GM18505 (cell line): ENCODE results near the gene MYO7A.

ENCODE experiments used
- ATAC-seq: cut with Tn5 transposase; IDR thresholded peaks from one replicate; pipeline ENCODE4 v1.9.1; 2021; ENCODE audit not compliant: unreplicated experiment
- POLR2A ChIP-seq: IDR thresholded peaks from 4 replicates; pipeline ENCODE4 v1.6.1; 2011; ENCODE audit warnings: borderline replicate concordance; ENCODE audit not compliant: insufficient read depth, insufficient read length; ENCODE audit errors: extremely low read depth

Gene MYO7A

DNA sequence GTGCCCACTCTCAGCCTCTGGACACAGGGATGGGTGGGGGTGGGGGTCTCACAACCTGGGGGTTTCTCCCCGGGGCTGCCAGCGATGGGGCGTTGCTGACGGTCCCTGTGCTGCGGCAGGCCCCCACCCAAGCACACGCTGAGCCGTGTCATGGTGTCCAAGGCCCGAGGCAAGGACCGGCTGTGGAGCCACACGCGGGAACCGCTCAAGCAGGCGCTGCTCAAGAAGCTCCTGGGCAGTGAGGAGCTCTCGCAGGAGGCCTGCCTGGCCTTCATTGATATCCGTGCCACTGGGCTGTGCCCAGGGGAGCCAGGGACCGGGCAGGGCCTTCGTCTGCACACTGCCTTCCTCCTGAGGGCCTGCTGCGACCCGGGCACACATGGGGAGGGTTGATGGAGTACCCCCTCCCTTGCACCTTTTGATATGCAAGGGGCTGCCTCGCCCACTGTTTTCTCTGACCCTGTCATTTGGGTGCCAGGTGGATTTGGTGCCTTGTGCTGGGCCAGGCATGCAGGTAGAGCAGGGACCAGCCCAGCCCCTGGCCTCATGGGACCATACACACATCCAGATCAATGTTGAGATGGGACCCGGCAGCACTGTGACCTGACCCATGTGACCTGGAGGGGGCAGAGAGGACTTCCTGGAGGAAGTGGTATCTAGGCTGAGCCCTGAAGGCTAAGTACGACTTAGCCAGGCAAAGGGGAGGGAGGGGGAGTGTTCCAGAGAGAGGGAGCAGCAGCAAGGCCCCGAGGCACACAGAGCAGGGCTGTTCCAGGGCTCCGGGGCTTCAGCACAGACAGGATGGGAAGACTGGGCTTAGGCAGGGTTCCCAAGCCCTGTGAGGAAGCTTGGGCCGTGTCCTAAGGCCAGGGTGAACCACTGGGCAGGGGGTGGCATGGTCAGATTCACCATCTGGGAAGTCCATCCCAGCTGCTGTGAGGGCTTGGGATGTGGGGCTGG is 75.2 kb downstream of the MYO7A start:
- no peak for TF ChIP-seq POLR2A
- no peak for ATAC-seq

DNA sequence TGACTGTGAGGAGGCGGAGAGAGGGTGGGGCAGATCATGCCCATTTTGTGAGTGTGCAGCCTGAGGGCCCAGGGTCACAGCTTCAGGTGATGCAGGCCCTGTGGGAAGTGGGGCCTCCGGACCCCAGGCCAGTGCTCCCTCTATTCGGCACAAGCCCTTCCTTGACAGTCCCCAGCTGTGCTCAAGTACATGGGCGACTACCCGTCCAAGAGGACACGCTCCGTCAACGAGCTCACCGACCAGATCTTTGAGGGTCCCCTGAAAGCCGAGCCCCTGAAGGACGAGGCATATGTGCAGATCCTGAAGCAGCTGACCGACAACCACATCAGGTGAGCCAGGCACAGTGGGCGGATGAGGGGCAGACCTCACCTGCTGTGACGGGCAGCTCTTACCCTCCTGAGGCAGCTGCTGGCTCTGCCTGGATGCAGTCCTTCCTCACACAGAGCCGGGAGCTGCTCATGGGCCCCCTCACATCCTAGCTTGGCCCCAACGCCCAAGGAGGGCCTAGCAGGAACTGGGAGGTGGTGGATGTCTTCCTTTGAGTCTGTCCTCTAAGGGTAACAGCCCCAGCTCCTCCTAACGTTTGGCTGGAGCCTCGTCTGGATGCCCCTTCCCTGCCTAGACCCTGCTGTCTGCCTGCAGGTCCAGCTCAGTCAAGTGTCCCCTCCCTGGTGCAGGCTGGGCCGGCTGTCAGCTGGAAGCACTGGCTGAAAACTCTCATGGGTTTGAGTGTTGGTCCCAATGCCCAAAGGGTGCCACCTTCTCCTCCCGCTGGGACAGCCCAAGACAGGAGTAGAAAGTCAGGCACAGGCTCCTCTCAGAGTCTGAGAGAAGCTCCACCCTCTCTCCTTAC is 76.1 kb downstream of the MYO7A start:
- ATAC-seq: no peak
- TF ChIP-seq POLR2A: no peak

DNA sequence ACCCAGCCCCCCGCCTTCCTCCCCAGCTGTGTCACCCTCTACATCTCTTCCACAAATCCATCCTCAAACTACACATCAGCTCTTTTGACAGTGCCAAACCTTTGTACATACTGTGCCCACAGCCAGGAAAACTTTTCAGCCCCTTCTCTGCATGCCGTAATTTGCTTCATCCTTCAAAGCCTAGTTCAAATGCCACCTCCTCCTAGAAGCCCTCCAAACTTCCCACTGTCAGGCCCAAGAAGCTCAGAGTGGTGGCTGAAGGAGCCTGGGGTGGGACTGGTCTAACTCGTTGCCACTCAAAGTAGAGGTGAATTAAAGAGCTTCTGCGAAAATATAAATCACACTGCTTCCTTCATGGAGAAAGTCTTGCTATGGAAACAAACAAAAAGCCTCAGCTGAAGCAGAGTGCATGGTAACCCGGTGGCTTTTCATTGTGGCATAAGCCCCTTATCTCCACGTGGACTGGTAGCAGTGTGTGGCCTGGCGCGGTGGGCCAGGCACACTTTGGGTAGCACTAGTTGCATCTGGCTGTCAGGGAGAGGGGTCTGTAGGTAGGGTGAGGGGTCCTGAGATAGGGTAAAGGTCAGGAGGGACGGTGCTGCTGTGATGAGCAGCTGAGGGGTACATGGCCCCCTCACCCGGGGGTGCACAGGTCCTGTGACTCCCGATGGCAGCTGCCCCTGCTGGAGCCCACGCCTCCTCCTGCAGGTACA is 76.9 kb downstream of the MYO7A start:
- TF ChIP-seq POLR2A: no peak
- no peak for ATAC-seq

DNA sequence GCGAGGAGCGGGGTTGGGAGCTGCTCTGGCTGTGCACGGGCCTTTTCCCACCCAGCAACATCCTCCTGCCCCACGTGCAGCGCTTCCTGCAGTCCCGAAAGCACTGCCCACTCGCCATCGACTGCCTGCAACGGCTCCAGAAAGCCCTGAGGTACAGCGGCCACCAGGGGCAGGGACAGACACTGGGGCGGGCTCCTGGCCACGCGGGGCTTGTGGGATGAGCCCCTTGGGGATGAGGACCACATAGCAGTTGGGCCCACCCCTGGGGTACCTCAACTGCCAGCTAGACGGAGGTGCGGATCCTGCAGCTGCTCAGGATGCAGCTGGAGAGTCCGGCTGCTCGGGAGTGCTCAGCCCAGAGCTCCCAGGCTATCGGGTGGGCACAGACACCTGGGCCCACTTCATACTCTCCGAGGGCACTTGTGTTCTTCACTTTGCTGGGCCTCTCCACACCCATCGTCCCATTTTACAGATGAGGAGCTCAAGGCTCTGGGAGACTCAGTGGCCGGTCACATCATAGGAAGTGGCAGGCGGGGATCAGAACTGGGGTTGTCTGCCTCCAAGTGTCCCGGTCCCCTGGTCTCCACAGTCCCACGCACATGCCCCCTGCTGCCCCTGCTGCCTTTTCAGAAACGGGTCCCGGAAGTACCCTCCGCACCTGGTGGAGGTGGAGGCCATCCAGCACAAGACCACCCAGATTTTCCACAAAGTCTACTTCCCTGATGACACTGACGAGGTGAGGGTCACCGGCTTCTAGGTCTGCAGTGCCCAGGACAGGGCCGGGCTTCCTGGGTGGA is 77.6 kb downstream of the MYO7A start:
- ATAC-seq: no peak
- TF ChIP-seq POLR2A: no peak

DNA sequence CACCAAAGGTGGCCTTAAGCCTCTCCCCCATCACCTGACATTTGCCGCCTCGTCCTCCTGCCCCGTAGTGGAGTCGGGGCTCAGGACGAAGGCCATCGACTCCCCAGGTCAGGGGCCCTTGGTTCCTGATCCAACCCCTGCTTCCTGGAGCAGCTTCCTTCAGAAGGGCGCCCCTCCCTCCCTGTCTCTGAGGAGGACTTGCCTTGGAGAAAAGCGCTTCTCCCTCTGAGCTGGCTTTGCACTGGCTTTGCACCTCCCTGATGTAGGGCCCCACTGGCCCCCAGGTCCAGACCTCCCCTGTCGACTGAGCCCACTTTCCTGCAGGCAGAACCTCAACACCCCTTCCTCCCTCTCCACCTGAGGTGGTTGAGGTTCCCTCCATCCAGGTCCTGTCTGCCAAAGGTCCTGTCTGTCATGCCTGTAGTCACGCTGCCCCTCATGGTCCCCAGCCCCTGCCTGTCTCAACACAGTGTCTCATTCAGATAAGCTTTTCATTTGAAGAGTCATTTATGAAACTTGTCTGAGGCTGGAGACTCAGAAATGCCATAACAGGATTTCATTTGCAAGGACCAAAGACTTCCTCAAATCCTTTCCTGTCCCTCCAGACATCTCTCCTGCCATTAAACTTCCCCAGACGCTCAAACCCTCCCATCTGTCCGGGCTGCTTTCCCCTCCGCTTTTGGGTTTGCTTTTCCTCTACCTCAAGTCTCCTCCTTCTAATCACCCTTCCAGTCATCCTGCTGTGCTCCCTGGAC is 78.4 kb downstream of the MYO7A start:
- ATAC-seq: no peak
- no peak for TF ChIP-seq POLR2A

DNA sequence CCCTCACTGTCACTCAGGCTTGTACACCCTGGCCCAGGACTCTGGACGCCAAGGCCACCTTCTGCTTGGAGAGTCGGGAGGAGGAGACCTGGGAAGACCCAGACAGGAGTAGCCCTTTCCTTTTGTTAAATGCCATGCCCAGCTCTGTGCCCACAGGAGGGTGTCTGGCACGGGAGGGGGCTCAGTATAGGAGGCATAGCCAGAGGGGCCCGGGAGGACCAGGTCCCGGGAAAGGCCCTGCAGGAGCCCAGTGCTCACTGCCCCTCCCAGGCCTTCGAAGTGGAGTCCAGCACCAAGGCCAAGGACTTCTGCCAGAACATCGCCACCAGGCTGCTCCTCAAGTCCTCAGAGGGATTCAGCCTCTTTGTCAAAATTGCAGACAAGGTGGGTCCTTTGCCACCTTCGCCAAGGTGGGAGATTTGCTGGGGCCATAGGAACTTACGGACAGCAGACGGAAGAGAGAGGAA is 79.0 kb downstream of the MYO7A start:
- no peak for TF ChIP-seq POLR2A
- no peak for ATAC-seq

DNA sequence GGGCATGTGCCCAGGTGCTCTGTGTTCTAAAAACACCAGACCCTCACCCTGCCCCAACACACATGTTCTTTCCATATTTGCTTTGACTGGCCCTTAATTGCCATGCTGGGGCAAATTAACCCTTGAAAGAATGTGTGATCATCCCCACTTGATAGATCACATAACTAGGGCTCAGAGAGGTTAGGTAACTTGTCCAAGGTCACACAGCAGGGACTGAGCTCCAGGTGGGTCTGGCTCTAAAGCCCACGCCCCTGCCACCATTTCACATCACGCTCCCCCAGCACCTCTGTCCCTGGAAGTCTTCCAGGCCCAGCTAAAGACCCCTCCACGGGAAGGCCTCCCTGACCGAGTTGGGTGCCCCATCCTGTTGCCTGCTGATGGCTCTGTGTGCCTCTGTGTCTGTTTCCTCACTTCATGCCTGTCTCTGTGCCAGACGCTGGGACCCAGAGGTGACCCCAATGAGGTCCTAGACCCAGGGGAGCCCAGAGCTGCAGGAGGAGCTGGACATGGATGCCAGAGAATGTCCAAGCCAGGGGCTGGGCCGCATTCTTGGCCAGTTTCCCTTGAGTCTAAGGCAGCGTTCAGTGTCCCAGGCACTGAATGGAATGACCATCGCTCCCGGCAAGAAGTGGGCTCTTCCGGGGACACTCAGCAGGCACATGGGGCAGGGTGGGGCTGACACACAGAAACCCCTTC is 79.7 kb downstream of the MYO7A start:
- ATAC-seq: no peak

DNA sequence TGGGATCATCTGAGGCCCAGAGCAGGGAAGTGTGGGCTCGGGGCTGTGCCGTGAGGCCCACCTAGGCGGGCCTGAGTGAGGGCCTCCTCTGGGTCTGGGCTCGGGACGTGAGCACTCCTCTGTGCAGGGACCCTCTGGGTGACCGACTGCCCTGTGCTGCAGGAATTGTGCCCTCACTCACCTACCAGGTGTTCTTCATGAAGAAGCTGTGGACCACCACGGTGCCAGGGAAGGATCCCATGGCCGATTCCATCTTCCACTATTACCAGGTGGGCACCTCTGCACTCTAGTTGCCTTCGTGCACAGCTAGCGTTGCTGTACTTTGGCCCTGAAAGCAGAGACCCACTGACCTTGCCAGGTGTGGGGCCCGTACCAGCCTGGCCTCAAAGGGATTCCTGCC is 80.5 kb downstream of the MYO7A start:
- ATAC-seq: no peak

More for the DNA sequence above, 79.7 kb downstream of the MYO7A start:
- TF ChIP-seq POLR2A: no peak

DNA sequence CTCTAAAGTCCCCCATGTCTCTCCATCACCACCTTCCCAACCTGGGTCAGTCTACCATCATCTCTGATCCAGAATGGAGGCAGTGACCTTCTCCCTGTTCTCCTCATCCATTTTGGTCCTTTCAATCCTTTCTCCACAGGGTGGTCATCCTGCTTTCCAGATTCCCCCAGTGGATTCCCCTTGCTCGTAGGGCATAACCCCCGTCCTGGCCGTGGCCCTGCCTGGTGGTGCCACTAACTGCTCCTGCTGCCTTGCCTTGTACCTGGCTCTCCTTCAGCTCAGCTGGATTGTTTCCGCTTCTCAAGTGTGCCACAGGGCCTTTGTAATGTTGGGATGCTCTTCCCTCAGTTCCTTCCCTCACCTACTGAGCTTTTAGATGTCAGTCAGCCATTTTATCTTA is 81.6 kb downstream of the MYO7A start:
- no peak for ATAC-seq
- no peak for TF ChIP-seq POLR2A

More for the DNA sequence above, 80.5 kb downstream of the MYO7A start:
- TF ChIP-seq POLR2A: no peak

DNA sequence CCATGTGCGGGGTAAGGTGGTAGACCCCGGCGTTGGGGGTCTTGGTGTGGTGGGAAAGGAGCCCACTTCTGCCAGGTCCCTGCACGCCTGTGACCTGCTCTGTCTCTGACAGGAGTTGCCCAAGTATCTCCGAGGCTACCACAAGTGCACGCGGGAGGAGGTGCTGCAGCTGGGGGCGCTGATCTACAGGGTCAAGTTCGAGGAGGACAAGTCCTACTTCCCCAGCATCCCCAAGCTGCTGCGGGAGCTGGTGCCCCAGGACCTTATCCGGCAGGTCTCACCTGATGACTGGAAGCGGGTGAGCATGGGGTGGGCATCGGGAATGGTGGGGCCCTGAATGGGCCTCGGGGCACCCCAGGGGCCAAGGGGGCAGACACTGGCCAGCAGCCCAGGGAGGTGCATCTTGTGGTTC is 83.0 kb downstream of the MYO7A start:
- TF ChIP-seq POLR2A: no peak
- ATAC-seq: no peak

DNA sequence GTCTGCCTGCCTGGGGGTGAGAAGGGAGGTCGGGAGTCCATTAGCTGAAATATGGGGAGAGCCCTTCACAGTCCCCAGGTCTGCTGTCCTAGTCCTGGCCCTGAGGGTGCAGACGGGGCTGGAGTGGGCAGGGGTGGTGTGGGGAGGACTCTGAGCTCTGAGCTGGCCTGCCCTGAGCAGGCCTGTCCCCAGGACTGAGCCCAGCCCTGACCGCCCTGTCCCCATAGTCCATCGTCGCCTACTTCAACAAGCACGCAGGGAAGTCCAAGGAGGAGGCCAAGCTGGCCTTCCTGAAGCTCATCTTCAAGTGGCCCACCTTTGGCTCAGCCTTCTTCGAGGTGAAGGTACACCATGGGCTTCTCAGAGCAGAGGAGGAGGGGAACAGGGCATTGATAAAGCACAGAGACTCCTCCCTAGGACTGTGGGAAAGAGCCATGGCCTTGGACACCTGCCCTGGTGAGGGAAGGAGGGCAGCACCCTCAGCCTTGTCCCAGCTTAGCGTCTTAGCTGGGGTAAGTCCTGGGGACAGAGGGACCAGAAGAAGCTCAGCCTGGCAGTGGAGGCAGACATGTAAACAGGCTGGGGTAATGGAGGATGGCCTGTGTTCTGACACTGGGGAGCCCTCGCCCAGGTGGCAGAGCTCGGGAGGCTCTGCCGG is 83.7 kb downstream of the MYO7A start:
- TF ChIP-seq POLR2A: no peak
- no peak for ATAC-seq

DNA sequence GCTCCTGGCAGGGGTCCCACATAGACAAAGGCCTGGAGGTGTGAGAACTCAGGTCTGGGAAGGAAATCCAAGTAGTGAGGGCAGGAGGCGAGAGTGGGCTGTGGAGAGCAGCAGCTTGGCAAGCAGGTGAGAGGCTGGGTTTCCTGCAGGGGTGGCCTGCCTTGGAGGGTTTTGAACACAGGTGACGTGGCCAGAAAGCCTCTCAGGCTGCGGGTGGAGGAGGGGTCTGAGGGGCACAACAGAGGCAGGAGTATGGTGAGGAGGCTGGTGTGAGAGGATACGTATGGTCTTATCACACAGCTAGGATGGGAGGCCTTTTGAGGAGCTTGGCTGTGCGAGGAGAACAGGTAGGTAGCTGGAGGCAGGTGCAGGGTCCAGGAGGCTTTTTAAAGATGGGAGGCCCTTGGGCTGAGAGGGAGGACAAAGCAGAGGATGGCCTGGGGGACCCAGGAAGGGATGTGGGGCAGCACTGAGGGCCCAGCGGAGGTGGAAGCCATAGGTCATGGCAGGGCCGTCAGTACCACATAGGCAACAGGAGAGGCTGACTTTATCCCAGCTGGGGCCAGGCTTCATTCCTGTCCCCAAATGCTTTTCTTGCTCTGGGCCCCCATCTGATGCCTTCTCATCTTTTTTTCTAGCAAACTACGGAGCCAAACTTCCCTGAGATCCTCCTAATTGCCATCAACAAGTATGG is 84.4 kb downstream of the MYO7A start:
- no peak for TF ChIP-seq POLR2A
- ATAC-seq: no peak
